ENCODE data around the gene ENO4. TPM values are rescaled to one million over a fixed set of nuclear protein-coding genes. Genes with fewer than 3 reads are reported as not detected.
A peak's percentile ranks its signal among the peaks of the same experiment; 100 is the strongest.

The ENO4 gene
- total and polyA plus RNA-seq, 3 experiments from 2014 or later: not detected

GRCh38 chr10:116850058-116850611 is 836 bp downstream of the ENO4 start:
- Histone ChIP-seq H3K4me1 (ENCODE audit: insufficient read depth, low read length) (no peaks in the 10 kb centered on the region), H3K27ac (ENCODE audit: low read depth, low read length) (no peak overlapping the region), H3K4me3 (ENCODE audit: low read length) (no peak overlapping the region), H3K9me3 (ENCODE audit: low read length) (no peaks in the 10 kb centered on the region), H3K27me3 (ENCODE audit: insufficient read depth, low read length, poor library complexity, severe bottlenecking) (no peaks in the 10 kb centered on the region), H3K36me3 (ENCODE audit: insufficient read depth, low read length) (no peaks in the 10 kb centered on the region)
- H3K9me3 Mint-ChIP-seq: peaks cover 0 to 4% (median 2%) of the 10 kb centered on the region in 5 donors
- POLR2A ChIA-PET: no interaction called here
- H3K27me3 Mint-ChIP-seq: peaks cover 37 to 45% of the 10 kb centered on the region in 2 donors
- H3K4me1 Mint-ChIP-seq: peaks cover 0 to 9% (median 0%) of the 10 kb centered on the region in 3 donors
- H3K4me3 Mint-ChIP-seq: peak overlapping the region in 2 of 7 donors; percentile 15 to 32
- CTCF ChIA-PET: no interaction called here
- peak overlapping the region in 1 of 8 donors; percentile 22 for H3K27ac Mint-ChIP-seq
- H3K36me3 Mint-ChIP-seq: peaks cover 0 to 5% (median 0%) of the 10 kb centered on the region in 3 donors
- no peak for DNase-seq

- peaks cover 0 to 5% (median 0%) of the 10 kb centered on the region in 3 donors for H3K36me3 Mint-ChIP-seq
- no peak overlapping the region for H3K4me3 ChIP-seq (ENCODE audit: low read length)
- H3K4me1 Mint-ChIP-seq: peaks cover 0 to 9% (median 0%) of the 10 kb centered on the region in 3 donors
- CTCF ChIA-PET: no interaction called here
- no peak for DNase-seq
- H3K4me3 Mint-ChIP-seq: peak overlapping the region in 1 of 7 donors; percentile 2
- H3K27me3 Mint-ChIP-seq: peaks cover 34 to 39% of the 10 kb centered on the region in 2 donors
- H3K27me3 ChIP-seq (ENCODE audit: insufficient read depth, low read length, poor library complexity, severe bottlenecking): no peaks in the 10 kb centered on the region
- no peaks in the 10 kb centered on the region for H3K36me3 ChIP-seq (ENCODE audit: insufficient read depth, low read length)
- no peak overlapping the region for H3K27ac ChIP-seq (ENCODE audit: low read depth, low read length)
- H3K4me1 ChIP-seq (ENCODE audit: insufficient read depth, low read length): no peaks in the 10 kb centered on the region
- H3K9me3 Mint-ChIP-seq: peaks cover 0 to 4% (median 2%) of the 10 kb centered on the region in 5 donors
- no peaks in the 10 kb centered on the region for H3K9me3 ChIP-seq (ENCODE audit: low read length)
- H3K27ac Mint-ChIP-seq: no peak overlapping the region
- POLR2A ChIA-PET: no interaction called here
Measured at GRCh38 chr10:116852246-116852645, 2.9 kb downstream of the ENO4 start.

GRCh38 chr10:116853287-116853686 is 4.0 kb downstream of the ENO4 start:
- H3K4me1 Mint-ChIP-seq: peaks cover 0 to 5% (median 0%) of the 10 kb centered on the region in 3 donors
- no peaks in the 10 kb centered on the region for H3K4me1 ChIP-seq (ENCODE audit: insufficient read depth, low read length)
- peaks cover 25 to 28% of the 10 kb centered on the region in 2 donors for H3K27me3 Mint-ChIP-seq
- H3K9me3 ChIP-seq (ENCODE audit: low read length): no peaks in the 10 kb centered on the region
- H3K27ac ChIP-seq (ENCODE audit: low read depth, low read length): no peak overlapping the region
- peaks cover 0 to 5% (median 0%) of the 10 kb centered on the region in 3 donors for H3K36me3 Mint-ChIP-seq
- H3K36me3 ChIP-seq (ENCODE audit: insufficient read depth, low read length): no peaks in the 10 kb centered on the region
- no peak for DNase-seq
- no peak overlapping the region for H3K27ac Mint-ChIP-seq
- H3K9me3 Mint-ChIP-seq: peaks cover 0 to 10% (median 7%) of the 10 kb centered on the region in 5 donors
- H3K27me3 ChIP-seq (ENCODE audit: insufficient read depth, low read length, poor library complexity, severe bottlenecking): no peaks in the 10 kb centered on the region
- no peak overlapping the region for H3K4me3 Mint-ChIP-seq
- POLR2A ChIA-PET: no interaction called here
- CTCF ChIA-PET: no interaction called here
- H3K4me3 ChIP-seq (ENCODE audit: low read length): no peak overlapping the region

- Histone ChIP-seq H3K36me3 (ENCODE audit: insufficient read depth, low read length) (no peaks in the 10 kb centered on the region), H3K4me1 (ENCODE audit: insufficient read depth, low read length) (no peaks in the 10 kb centered on the region), H3K27ac (ENCODE audit: low read depth, low read length) (no peak overlapping the region), H3K27me3 (ENCODE audit: insufficient read depth, low read length, poor library complexity, severe bottlenecking) (no peaks in the 10 kb centered on the region), H3K4me3 (ENCODE audit: low read length) (no peak overlapping the region), H3K9me3 (ENCODE audit: low read length) (no peaks in the 10 kb centered on the region)
- DNase-seq: no peak
- Mint-ChIP-seq H3K27ac (no peak overlapping the region), H3K4me1 (peaks cover 0 to 5% (median 0%) of the 10 kb centered on the region in 3 donors), H3K27me3 (peaks cover 22 to 24% of the 10 kb centered on the region in 2 donors), H3K36me3 (peaks cover 0 to 5% (median 0%) of the 10 kb centered on the region in 3 donors), H3K4me3 (no peak overlapping the region), H3K9me3 (peaks cover 0 to 12% (median 7%) of the 10 kb centered on the region in 5 donors)
- ChIA-PET CTCF (no interaction called here), POLR2A (no interaction called here)
Measured at GRCh38 chr10:116853701-116854100, 4.4 kb downstream of the ENO4 start.

- no peak for DNase-seq
- no peaks in the 10 kb centered on the region for H3K27me3 ChIP-seq (ENCODE audit: insufficient read depth, low read length, poor library complexity, severe bottlenecking)
- Mint-ChIP-seq H3K9me3 (peaks cover 2 to 9% (median 6%) of the 10 kb centered on the region in 5 donors), H3K27me3 (peaks cover under 1 to 1% of the 10 kb centered on the region in 2 donors), H3K4me3 (no peak overlapping the region), H3K27ac (no peak overlapping the region), H3K4me1 (no peaks in the 10 kb centered on the region), H3K36me3 (peaks cover 0 to under 1% (median 0%) of the 10 kb centered on the region in 3 donors)
- no peaks in the 10 kb centered on the region for H3K9me3 ChIP-seq (ENCODE audit: low read length)
- no peaks in the 10 kb centered on the region for H3K36me3 ChIP-seq (ENCODE audit: insufficient read depth, low read length)
- H3K4me3 ChIP-seq (ENCODE audit: low read length): no peak overlapping the region
- H3K27ac ChIP-seq (ENCODE audit: low read depth, low read length): no peak overlapping the region
- ChIA-PET POLR2A (no interaction called here), CTCF (interaction anchor here (1.2 kb wide), 1 partner anchor 69 kb away, joined by 3 read pairs; no protein-coding TSS in a partner anchor)
- no peaks in the 10 kb centered on the region for H3K4me1 ChIP-seq (ENCODE audit: insufficient read depth, low read length)
Measured at GRCh38 chr10:116857156-116857555, 7.9 kb downstream of the ENO4 start.

GRCh38 chr10:116861796-116862195 is 12.5 kb downstream of the ENO4 start:
- H3K4me1 Mint-ChIP-seq: no peaks in the 10 kb centered on the region
- Histone ChIP-seq H3K4me1 (ENCODE audit: insufficient read depth, low read length) (no peaks in the 10 kb centered on the region), H3K27ac (ENCODE audit: low read depth, low read length) (no peak overlapping the region), H3K4me3 (ENCODE audit: low read length) (no peak overlapping the region), H3K36me3 (ENCODE audit: insufficient read depth, low read length) (no peaks in the 10 kb centered on the region), H3K9me3 (ENCODE audit: low read length) (no peaks in the 10 kb centered on the region), H3K27me3 (ENCODE audit: insufficient read depth, low read length, poor library complexity, severe bottlenecking) (no peaks in the 10 kb centered on the region)
- no peak overlapping the region for H3K4me3 Mint-ChIP-seq
- ChIA-PET POLR2A (no interaction called here), CTCF (no interaction called here)
- no peaks in the 10 kb centered on the region for H3K27me3 Mint-ChIP-seq
- peaks cover 2 to 12% (median 6%) of the 10 kb centered on the region in 5 donors for H3K9me3 Mint-ChIP-seq
- no peaks in the 10 kb centered on the region for H3K36me3 Mint-ChIP-seq
- no peak for DNase-seq
- H3K27ac Mint-ChIP-seq: no peak overlapping the region

GRCh38 chr10:116864436-116864835 is 15.1 kb downstream of the ENO4 start:
- Histone ChIP-seq H3K9me3 (ENCODE audit: low read length) (no peaks in the 10 kb centered on the region), H3K4me3 (ENCODE audit: low read length) (no peak overlapping the region), H3K27ac (ENCODE audit: low read depth, low read length) (no peak overlapping the region), H3K27me3 (ENCODE audit: insufficient read depth, low read length, poor library complexity, severe bottlenecking) (no peaks in the 10 kb centered on the region), H3K4me1 (ENCODE audit: insufficient read depth, low read length) (no peaks in the 10 kb centered on the region), H3K36me3 (ENCODE audit: insufficient read depth, low read length) (no peaks in the 10 kb centered on the region)
- Mint-ChIP-seq H3K36me3 (no peaks in the 10 kb centered on the region), H3K4me3 (no peak overlapping the region), H3K9me3 (peaks cover 0 to 4% (median 2%) of the 10 kb centered on the region in 5 donors), H3K27me3 (no peaks in the 10 kb centered on the region), H3K27ac (no peak overlapping the region), H3K4me1 (no peaks in the 10 kb centered on the region)
- DNase-seq: no peak
- ChIA-PET CTCF (no interaction called here), POLR2A (no interaction called here)

GRCh38 chr10:116866066-116866465 is 16.8 kb downstream of the ENO4 start:
- Histone ChIP-seq H3K36me3 (ENCODE audit: insufficient read depth, low read length) (no peaks in the 10 kb centered on the region), H3K27ac (ENCODE audit: low read depth, low read length) (no peak overlapping the region), H3K9me3 (ENCODE audit: low read length) (no peaks in the 10 kb centered on the region), H3K4me3 (ENCODE audit: low read length) (no peak overlapping the region), H3K27me3 (ENCODE audit: insufficient read depth, low read length, poor library complexity, severe bottlenecking) (no peaks in the 10 kb centered on the region), H3K4me1 (ENCODE audit: insufficient read depth, low read length) (no peaks in the 10 kb centered on the region)
- peaks cover 0 to 5% (median 0%) of the 10 kb centered on the region in 5 donors for H3K9me3 Mint-ChIP-seq
- no peak overlapping the region for H3K27ac Mint-ChIP-seq
- H3K27me3 Mint-ChIP-seq: no peaks in the 10 kb centered on the region
- no peaks in the 10 kb centered on the region for H3K4me1 Mint-ChIP-seq
- no peak for DNase-seq
- H3K36me3 Mint-ChIP-seq: no peaks in the 10 kb centered on the region
- CTCF ChIA-PET: no interaction called here
- no peak overlapping the region for H3K4me3 Mint-ChIP-seq
- POLR2A ChIA-PET: no interaction called here
